A673 (cell line): ENCODE data around the gene RSBN1.

Experiments used
- EZH2 ChIP-seq: fragments of 200-600 bp; sonication (generic); IDR thresholded peaks from 2 replicates; pipeline ENCODE4 v1.6.1; 2017; ENCODE audit warnings: borderline replicate concordance, low read depth, mild to moderate bottlenecking, mixed read lengths, antibody characterized with exemption, low read length; ENCODE audit not compliant: poor library complexity, severe bottlenecking
- TF ChIP-seq, protein P1 (sequence below): fragments of 300-800, 200-600 bp; sonication (generic); conservative IDR thresholded peaks from 2 replicates; pipeline ENCODE4 v1.5.1; 2017; ENCODE audit warnings: low read depth, mild to moderate bottlenecking, antibody characterized with exemption, low read length, moderate library complexity, mixed read lengths

GRCh38 chr1:113861641-113862040 lies 49.4 kb upstream of the RSBN1 start:
- TF ChIP-seq, protein P1, sequence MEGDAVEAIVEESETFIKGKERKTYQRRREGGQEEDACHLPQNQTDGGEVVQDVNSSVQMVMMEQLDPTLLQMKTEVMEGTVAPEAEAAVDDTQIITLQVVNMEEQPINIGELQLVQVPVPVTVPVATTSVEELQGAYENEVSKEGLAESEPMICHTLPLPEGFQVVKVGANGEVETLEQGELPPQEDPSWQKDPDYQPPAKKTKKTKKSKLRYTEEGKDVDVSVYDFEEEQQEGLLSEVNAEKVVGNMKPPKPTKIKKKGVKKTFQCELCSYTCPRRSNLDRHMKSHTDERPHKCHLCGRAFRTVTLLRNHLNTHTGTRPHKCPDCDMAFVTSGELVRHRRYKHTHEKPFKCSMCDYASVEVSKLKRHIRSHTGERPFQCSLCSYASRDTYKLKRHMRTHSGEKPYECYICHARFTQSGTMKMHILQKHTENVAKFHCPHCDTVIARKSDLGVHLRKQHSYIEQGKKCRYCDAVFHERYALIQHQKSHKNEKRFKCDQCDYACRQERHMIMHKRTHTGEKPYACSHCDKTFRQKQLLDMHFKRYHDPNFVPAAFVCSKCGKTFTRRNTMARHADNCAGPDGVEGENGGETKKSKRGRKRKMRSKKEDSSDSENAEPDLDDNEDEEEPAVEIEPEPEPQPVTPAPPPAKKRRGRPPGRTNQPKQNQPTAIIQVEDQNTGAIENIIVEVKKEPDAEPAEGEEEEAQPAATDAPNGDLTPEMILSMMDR: no peak
- TF ChIP-seq EZH2: no peak
